Measurements from ENCODE around the gene HS3ST5.
A peak's percentile ranks its signal among the peaks of the same experiment; 100 is the strongest.

The HS3ST5 gene

DNA sequence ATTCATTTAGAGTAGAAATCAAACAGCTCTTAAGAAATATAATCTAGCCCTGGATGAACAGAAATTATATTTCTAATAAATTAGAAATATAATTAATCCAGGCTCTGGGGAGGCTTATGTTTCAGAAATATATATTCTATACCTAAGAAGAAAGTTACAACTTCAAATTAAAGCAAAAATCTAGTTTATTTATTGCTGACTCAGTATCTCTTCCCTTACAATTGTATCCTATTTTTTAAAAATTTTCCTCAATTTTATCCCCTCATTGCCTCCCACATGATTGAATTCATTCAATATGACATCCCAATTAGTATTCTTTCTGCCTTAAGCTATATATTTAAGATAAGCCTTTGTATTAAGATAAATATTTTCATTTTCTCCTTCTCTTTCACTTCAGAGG lies 71.4 kb downstream of the HS3ST5 start:
- DNase-seq (ENCODE audit: low read depth), result no peak
- TF ChIP-seq, protein P1, sequence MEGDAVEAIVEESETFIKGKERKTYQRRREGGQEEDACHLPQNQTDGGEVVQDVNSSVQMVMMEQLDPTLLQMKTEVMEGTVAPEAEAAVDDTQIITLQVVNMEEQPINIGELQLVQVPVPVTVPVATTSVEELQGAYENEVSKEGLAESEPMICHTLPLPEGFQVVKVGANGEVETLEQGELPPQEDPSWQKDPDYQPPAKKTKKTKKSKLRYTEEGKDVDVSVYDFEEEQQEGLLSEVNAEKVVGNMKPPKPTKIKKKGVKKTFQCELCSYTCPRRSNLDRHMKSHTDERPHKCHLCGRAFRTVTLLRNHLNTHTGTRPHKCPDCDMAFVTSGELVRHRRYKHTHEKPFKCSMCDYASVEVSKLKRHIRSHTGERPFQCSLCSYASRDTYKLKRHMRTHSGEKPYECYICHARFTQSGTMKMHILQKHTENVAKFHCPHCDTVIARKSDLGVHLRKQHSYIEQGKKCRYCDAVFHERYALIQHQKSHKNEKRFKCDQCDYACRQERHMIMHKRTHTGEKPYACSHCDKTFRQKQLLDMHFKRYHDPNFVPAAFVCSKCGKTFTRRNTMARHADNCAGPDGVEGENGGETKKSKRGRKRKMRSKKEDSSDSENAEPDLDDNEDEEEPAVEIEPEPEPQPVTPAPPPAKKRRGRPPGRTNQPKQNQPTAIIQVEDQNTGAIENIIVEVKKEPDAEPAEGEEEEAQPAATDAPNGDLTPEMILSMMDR (IDR thresholded peaks at IDR 0.05; ENCODE audit: insufficient read depth, low read depth, low read length, missing control alignments), result no peak
- H3K4me3 ChIP-seq (ENCODE audit: low read depth, low read length), result no peak overlapping the region

DNA sequence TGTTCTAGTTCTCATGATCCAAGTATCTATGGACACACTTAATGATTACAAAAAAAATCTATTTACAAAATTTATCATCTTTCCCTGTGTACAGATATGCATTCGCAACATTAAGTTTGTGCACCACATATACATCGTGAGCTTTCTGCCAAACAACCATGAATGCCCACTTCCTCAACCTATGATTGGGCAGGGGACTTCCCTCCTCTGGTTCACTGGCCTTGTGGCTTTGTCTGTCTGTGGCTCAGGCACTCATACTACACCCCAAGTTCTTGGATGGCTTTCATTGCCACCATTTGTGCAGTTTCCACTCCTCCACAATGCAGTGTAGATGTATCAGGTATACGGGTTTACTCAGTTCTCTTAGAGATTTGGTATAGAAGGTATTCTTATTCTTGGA lies 74.9 kb downstream of the HS3ST5 start:
- DNase-seq (ENCODE audit: low read depth), result peak; percentile 6
- no peak overlapping the region for H3K4me3 ChIP-seq (ENCODE audit: low read depth, low read length)
- TF ChIP-seq, protein P1 (IDR thresholded peaks at IDR 0.05; ENCODE audit: insufficient read depth, low read depth, low read length, missing control alignments), result no peak

DNA sequence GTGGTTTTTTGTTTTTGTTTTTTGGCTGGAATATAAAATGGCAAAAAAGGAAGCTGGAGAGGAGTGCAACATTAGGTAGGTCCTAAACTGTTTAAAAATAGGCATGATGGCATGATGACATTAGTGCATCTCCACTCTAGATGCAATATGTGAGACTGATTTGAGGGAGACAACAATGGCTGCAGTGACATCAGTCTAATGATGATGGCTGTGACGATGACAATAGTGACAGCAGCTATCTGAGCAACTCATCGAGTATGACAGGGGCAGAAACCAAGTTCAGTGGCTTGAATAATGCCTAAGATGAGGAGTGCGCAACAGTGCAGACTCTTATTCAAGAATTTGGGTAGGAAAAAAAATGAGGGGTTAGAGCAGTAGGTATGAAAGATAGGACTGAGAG lies 82.0 kb downstream of the HS3ST5 start:
- TF ChIP-seq, protein P1 (IDR thresholded peaks at IDR 0.05; ENCODE audit: insufficient read depth, low read depth, low read length, missing control alignments), result no peak
- no peak for DNase-seq (ENCODE audit: low read depth)
- H3K4me3 ChIP-seq (ENCODE audit: low read depth, low read length), result no peak overlapping the region

DNA sequence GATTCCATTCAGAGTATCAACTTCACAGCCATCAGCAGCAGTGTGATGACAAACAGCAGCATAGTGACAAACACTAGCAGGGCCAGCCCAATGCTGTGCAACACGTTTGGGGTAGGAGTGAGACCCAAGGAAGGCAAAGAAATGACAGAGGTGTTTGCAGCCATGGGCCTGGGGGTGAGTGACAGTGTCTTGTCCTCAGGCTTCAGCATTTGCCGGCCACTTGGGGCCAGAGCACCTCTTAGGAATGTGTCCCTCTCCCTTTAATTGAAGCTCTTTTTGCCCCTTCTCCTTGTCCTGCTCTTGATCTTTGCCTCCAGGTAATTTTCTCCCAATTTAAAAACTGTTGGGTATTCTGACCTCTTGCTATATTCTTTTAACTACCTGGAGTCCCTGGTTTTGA lies 84.4 kb downstream of the HS3ST5 start:
- TF ChIP-seq, protein P1 (IDR thresholded peaks at IDR 0.05; ENCODE audit: insufficient read depth, low read depth, low read length, missing control alignments), result no peak
- DNase-seq (ENCODE audit: low read depth), result no peak
- no peak overlapping the region for H3K4me3 ChIP-seq (ENCODE audit: low read depth, low read length)

DNA sequence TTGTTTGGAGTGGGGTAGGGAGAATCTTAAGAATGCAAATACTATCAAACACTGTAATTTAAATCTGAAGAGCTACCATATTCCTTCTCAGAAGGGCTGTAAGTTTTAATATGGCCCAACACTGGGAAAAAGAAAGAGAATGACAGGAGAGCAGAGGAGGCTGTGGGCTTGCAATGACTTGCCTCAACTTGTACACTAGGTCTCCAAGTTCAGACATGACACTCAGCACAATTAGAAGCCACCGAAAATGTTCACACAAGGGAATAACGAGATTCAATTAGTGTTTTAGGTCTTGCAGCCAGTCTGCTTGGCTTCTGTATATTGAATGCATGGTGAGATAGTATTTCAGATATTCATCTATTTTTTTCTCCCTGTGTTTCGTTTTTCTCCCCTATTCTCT lies 89.4 kb downstream of the HS3ST5 start:
- H3K4me3 ChIP-seq (ENCODE audit: low read depth, low read length), result no peak overlapping the region
- no peak for DNase-seq (ENCODE audit: low read depth)
- TF ChIP-seq, protein P1 (IDR thresholded peaks at IDR 0.05; ENCODE audit: insufficient read depth, low read depth, low read length, missing control alignments), result no peak

DNA sequence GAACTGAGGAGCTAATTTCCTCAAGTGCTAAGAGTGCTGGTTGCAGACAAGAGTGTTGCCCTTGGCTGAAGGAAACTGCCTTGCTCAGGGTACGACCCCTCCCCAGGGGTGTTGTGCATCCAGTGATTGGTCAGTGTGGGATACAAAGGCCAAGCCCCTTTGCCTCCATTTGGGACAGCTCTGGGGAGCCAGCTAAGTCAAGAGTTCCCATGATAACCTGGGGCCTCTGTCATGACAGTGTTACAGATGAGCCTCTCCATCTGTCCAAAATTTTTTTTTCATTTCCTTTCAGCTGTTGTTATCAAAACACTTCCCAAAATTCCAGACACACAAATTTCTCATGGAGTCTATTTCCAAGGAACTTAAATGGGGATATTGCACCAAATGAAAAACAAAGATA lies 93.3 kb downstream of the HS3ST5 start:
- DNase-seq (ENCODE audit: low read depth), result no peak
- TF ChIP-seq, protein P1 (IDR thresholded peaks at IDR 0.05; ENCODE audit: insufficient read depth, low read depth, low read length, missing control alignments), result no peak
- H3K4me3 ChIP-seq (ENCODE audit: low read depth, low read length), result no peak overlapping the region

DNA sequence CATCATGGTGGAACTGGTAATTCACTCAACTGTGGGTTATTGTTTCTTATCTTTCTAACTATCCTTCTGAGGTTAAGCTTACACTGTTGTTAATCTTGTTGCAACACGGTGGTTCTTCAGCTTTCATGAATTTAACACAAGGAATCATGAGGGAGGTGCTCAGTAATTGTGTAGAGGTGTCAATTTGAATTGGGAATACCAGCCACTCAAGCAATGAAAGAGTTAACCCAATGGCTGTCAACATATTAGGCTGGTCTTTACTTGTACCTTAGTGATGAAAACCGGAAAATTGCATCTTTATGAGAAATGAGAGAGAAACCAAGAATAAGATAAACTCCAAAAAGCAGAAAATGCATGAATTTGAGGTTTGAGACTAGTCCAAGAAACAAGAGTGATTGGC lies 95.7 kb downstream of the HS3ST5 start:
- no peak overlapping the region for H3K4me3 ChIP-seq (ENCODE audit: low read depth, low read length)
- TF ChIP-seq, protein P1 (IDR thresholded peaks at IDR 0.05; ENCODE audit: insufficient read depth, low read depth, low read length, missing control alignments), result no peak
- DNase-seq (ENCODE audit: low read depth), result no peak

Data from GM12865 (cell line).